K562 (cell line): ENCODE data around the gene FRK.

Experiments
- ATF4 ChIP-seq: fragments of 450-650 bp; formaldehyde crosslinking; IDR thresholded peaks from 2 replicates; pipeline ENCODE4 v1.4.0; 2022; ENCODE audit warnings: mild to moderate bottlenecking, moderate library complexity
- CTCF ChIP-seq, 3 experiments: IDR thresholded peaks in 2 of 3; conservative IDR thresholded peaks in 1 of 3; 2 replicates each; pipeline ENCODE4 v1.5.1; 2011 to 2012; ENCODE audit warnings: low read length in 3 of 3, mild to moderate bottlenecking in 3 of 3, control low read depth in 2 of 3, improper control_type of control experiment in 1 of 3, inconsistent platforms in 1 of 3, low read depth in 1 of 3, mixed read lengths in 1 of 3, moderate library complexity in 1 of 3; ENCODE audit not compliant: insufficient read depth in 2 of 3
- E2F1 ChIP-seq: sonication (generic); formaldehyde crosslinking; IDR thresholded peaks from 2 replicates; pipeline ENCODE4 v1.8.1; 2023; ENCODE audit warnings: mild to moderate bottlenecking, missing genetic modification reagents, moderate library complexity
- EP300 ChIP-seq: IDR thresholded peaks from 2 replicates; pipeline ENCODE4 v1.6.1; 2012; ENCODE audit warnings: low read length, improper control_type of control experiment
- EZH2 ChIP-seq: IDR thresholded peaks from 2 replicates; pipeline ENCODE4 v1.6.1; 2012; ENCODE audit warnings: low read depth, mild to moderate bottlenecking, inconsistent platforms, low read length, borderline replicate concordance
- HDAC6 ChIP-seq: IDR thresholded peaks from 2 replicates; pipeline ENCODE4 v1.6.1; 2012; ENCODE audit warnings: low read depth, mild to moderate bottlenecking, control low read depth, inconsistent platforms, low read length, moderate library complexity
- REST ChIP-seq, 2 experiments: fragments of 450-650 bp; formaldehyde crosslinking in 1 of 2; IDR thresholded peaks; 2 replicates each; pipeline versions ENCODE4 v1.4.0 to v1.6.1; 2014 to 2020; ENCODE audit warnings: mild to moderate bottlenecking in 2 of 2, borderline replicate concordance in 1 of 2, low read depth in 1 of 2
- ZFX ChIP-seq: sonication (generic); formaldehyde crosslinking; IDR thresholded peaks from 2 replicates; pipeline ENCODE4 v1.8.0; 2022; ENCODE audit warnings: mild to moderate bottlenecking, missing genetic modification reagents, moderate library complexity
- ZHX1 ChIP-seq: fragments of 150-350 bp; conservative IDR thresholded peaks from 2 replicates; pipeline ENCODE4 v1.6.1; 2014; ENCODE audit warnings: low read length

GRCh38 chr6:116002756-116003155, 57.9 kb downstream of the FRK start:
- TF ChIP-seq ZHX1 (no peak), ATF4 (CRISPR knock-in tag) (no peak), EZH2 (no peak), REST (IDR thresholded peaks at IDR 0.05; ENCODE audit: borderline replicate concordance) (no peak), REST (CRISPR knock-in tag; IDR thresholded peaks at IDR 0.05; ENCODE audit: low read depth) (no peak), E2F1 (CRISPR knock-in tag) (no peak), HDAC6 (no peak), CTCF (IDR thresholded peaks at IDR 0.05 in 2 of 3, conservative IDR thresholded peaks at IDR 0.05 in 1 of 3; ENCODE audit: insufficient read depth in 2 of 3, low read depth in 1 of 3, low read length in 3 of 3) (no peak), EP300 (no peak), ZFX (no peak)
